ENCODE results near the gene PDC. TPM values are rescaled to one million over a fixed set of nuclear protein-coding genes. Genes with fewer than 3 reads are reported as not detected.

The PDC gene
- total and polyA plus RNA-seq, 9 of the 15 experiments (the other 6 are each of a cell fraction or from before 2014, with no cell fraction given): not detected

GRCh38 chr1:186463926-186464325 is 3.0 kb upstream of the PDC start (continued):
- TF ChIP-seq HMGXB4 (CRISPR knock-in tag; IDR thresholded peaks at IDR 0.05) (no peak), NUFIP1 (IDR thresholded peaks at IDR 0.05; ENCODE audit: partially characterized antibody) (no peak), MXI1 (IDR thresholded peaks at IDR 0.05; ENCODE audit: low read depth, low read length) (no peak), ZNF444 (CRISPR knock-in tag; IDR thresholded peaks at IDR 0.05) (no peak), ZBTB43 (CRISPR knock-in tag; IDR thresholded peaks at IDR 0.05) (no peak), DIDO1 (tag; IDR thresholded peaks at IDR 0.05; ENCODE audit: low read depth) (no peak)

GRCh38 chr1:186463511-186463910 is 2.6 kb upstream of the PDC start:
- WGBS (ENCODE audit: insufficient coverage, low coverage, missing lambda C conversion rate): 0% methylated on average over 5 of the region's 5 CpGs
- intact Hi-C loops (cut with micrococcal nuclease): no loop called here
- POLR2A ChIA-PET: no interaction called here
- Histone ChIP-seq H4K20me1 (replicated peaks; ENCODE audit: control insufficient read depth, insufficient read depth, low read length) (no peaks in the 10 kb centered on the region), H3K27ac (ENCODE audit: extremely low read depth, low read depth, low read length) (no peak overlapping the region), H3K27me3 (ENCODE audit: control insufficient read depth in 2 of 2, insufficient read depth in 2 of 2, low read length in 2 of 2) (no peaks in the 10 kb centered on the region), H3K9me1 (ENCODE audit: control insufficient read depth, insufficient read depth, low read length) (no peaks in the 10 kb centered on the region), H3K79me2 (ENCODE audit: control insufficient read depth, insufficient read depth, low read length) (no peaks in the 10 kb centered on the region), H3K4me3 (no peak overlapping the region), H3K4me1 (replicated peaks in 1 of 2; ENCODE audit: control insufficient read depth in 2 of 2, insufficient read depth in 2 of 2, low read length in 2 of 2) (no peaks in the 10 kb centered on the region), H3K36me3 (ENCODE audit: control insufficient read depth, insufficient read depth, low read length) (no peaks in the 10 kb centered on the region), H3K4me2 (ENCODE audit: insufficient read depth, low read length) (no peak overlapping the region), H3K9ac (ENCODE audit: insufficient read depth in 1 of 2, low read depth in 2 of 2, low read length in 2 of 2) (no peak overlapping the region), H3K9me3 (replicated peaks; ENCODE audit: control insufficient read depth, insufficient read depth, low read depth, low read length) (no peaks in the 10 kb centered on the region), H2AFZ (ENCODE audit: low read depth, low read length) (no peak overlapping the region)
- FAIRE-seq (no peak), DNase-seq (ENCODE audit: extremely low read depth in 1 of 4, low spot score in 3 of 4) (no peak), ATAC-seq (no peak)
- in situ Hi-C loops (cut with MboI): no loop called here
- CTCF ChIA-PET (ENCODE audit: low intra/inter-chr PET ratio): no interaction called here
- no TSS peak for BruUV-seq (replicated peaks)
- TF ChIP-seq EZH2 (IDR thresholded peaks at IDR 0.05; ENCODE audit: borderline replicate concordance, low read depth, low read length) (no peak), RAD21 (CRISPR knock-in tag; conservative IDR thresholded peaks at IDR 0.05 in 1 of 2, IDR thresholded peaks at IDR 0.05 in 1 of 2) (no peak), MBD2 (IDR thresholded peaks at IDR 0.05; ENCODE audit: borderline replicate concordance, low read depth) (no peak), TRIM24 (IDR thresholded peaks at IDR 0.05) (no peak), MAFG (tag; conservative IDR thresholded peaks at IDR 0.05) (no peak), ZNF830 (CRISPR knock-in tag; IDR thresholded peaks at IDR 0.05) (no peak), ZFP1 (CRISPR knock-in tag; IDR thresholded peaks at IDR 0.05) (no peak), HNRNPLL (IDR thresholded peaks at IDR 0.05; ENCODE audit: low read depth, low read length, poor library complexity, severe bottlenecking) (no peak), DPF2 (IDR thresholded peaks at IDR 0.05) (no peak), SRF (CRISPR knock-in tag; IDR thresholded peaks at IDR 0.05) (no peak), ZNF224 (CRISPR knock-in tag; IDR thresholded peaks at IDR 0.05) (no peak), USF2 (CRISPR knock-in tag; IDR thresholded peaks at IDR 0.05) (no peak), RBM34 (IDR thresholded peaks at IDR 0.05; ENCODE audit: borderline replicate concordance, insufficient read depth, low read length) (no peak)
